Measurements from ENCODE around the gene CALHM6. TPM values are rescaled to one million over a fixed set of nuclear protein-coding genes. Genes with fewer than 3 reads are reported as not detected.

CALHM6 gene
- total and polyA plus RNA-seq, 9 of the 15 experiments (the other 6 are each of a cell fraction or from before 2014, with no cell fraction given): 0.24 TPM; not detected in 8

- TF ChIP-seq ZBTB40 (IDR thresholded peaks at IDR 0.05): peak; percentile 81
- no peak for TF ChIP-seq ZBTB40 (CRISPR knock-in tag; IDR thresholded peaks at IDR 0.05)
- no peak for TF ChIP-seq NONO (IDR thresholded peaks at IDR 0.05; ENCODE audit: low read depth in 2 of 2, low read length in 1 of 2)
- no peak for TF ChIP-seq RB1 (IDR thresholded peaks at IDR 0.05; ENCODE audit: low read depth)
- TF ChIP-seq MAFG (tag; conservative IDR thresholded peaks at IDR 0.05): 0 out of 2 replicates have a peak, but pooled peaks have one; percentile 20
- TF ChIP-seq CHAMP1 (IDR thresholded peaks at IDR 0.05): no peak
- no peak for TF ChIP-seq ZNF609 (CRISPR knock-in tag; IDR thresholded peaks at IDR 0.05; ENCODE audit: borderline replicate concordance)
- TF ChIP-seq ZSCAN29 (IDR thresholded peaks at IDR 0.05): no peak
Measured at GRCh38 chr6:116512111-116512559, 51.0 kb downstream of the CALHM6 start (continued).
